ENCODE measurements around the gene PTPA.
A peak's percentile ranks its signal among the peaks of the same experiment; 100 is the strongest.

PTPA gene

DNA sequence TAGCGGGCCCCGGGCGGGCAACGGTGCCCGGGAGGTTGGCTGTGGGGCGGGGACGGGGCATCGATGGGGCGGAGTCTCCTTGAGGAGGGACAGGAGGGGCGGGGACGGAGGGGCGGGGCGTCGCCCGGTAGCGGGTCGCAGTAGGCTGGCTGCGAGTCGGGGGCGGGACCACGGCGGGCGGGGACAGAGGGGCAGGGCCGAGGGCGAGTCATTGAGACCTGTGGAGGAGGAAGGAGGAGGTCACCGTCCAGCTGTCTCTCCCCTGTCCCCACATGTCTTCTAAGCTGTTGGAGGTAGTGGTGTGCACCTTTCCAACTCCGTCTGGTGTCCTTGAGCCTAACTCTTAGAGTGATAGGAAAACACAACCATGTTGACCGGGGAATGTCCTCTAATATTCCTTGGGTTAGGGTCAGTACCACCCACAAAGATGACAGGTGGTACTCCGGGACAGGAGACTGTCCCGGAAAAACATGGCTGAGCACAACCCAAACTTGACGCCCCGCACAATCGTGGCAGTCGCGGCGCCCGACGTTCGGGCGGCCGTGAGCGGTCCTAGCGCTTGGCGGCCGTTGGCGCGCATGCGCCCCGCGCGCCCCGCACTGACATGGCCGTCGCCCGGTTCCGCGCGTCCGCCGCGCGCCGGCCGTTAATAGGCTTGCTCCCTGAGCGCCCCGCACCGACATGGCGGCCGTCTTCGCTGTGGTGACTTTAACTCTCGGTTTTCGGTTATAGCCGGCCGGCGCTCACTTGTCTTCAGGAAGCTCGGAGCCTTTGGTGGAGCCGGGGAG lies at the start of gene PTPA, which contains the start of gene CRAT:
PTPA (plus strand) TSS at position 676 of the 788 bp plus-strand sequence. CDS start 186 bp downstream, outside the sequence.
CRAT (minus strand) TSS at position 54 of the 788 bp plus-strand sequence. CDS start 284 bp downstream, outside the sequence.
- peak within 1 kb of the TSS; percentile 92 for H3K4me3 ChIP-seq (ENCODE audit: low read depth, low read length)
- H3K36me3 ChIP-seq (replicated peaks): no peaks in the 10 kb centered on the region
- peak within 1 kb of the TSS; percentile 86 for H3K27ac ChIP-seq
- TF ChIP-seq, protein P1, sequence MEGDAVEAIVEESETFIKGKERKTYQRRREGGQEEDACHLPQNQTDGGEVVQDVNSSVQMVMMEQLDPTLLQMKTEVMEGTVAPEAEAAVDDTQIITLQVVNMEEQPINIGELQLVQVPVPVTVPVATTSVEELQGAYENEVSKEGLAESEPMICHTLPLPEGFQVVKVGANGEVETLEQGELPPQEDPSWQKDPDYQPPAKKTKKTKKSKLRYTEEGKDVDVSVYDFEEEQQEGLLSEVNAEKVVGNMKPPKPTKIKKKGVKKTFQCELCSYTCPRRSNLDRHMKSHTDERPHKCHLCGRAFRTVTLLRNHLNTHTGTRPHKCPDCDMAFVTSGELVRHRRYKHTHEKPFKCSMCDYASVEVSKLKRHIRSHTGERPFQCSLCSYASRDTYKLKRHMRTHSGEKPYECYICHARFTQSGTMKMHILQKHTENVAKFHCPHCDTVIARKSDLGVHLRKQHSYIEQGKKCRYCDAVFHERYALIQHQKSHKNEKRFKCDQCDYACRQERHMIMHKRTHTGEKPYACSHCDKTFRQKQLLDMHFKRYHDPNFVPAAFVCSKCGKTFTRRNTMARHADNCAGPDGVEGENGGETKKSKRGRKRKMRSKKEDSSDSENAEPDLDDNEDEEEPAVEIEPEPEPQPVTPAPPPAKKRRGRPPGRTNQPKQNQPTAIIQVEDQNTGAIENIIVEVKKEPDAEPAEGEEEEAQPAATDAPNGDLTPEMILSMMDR (IDR thresholded peaks at IDR 0.05; ENCODE audit: low read depth, low read length, missing control alignments): no peak
- DNase-seq: peak; percentile 87
- no peaks in the 10 kb centered on the region for H3K27me3 ChIP-seq (replicated peaks)
- in situ Hi-C loops (cut with HindIII; ENCODE audit: low pct_ligation_motif_present, low sequenced_read_pairs): no loop called here

GRCh38 chr9:129063061-129063460 lies 48.2 kb upstream of the PTPA start:
- in situ Hi-C loops (cut with HindIII; ENCODE audit: low pct_ligation_motif_present, low sequenced_read_pairs): no loop called here
- peaks cover 23% of the 10 kb centered on the region for H3K36me3 ChIP-seq (replicated peaks)
- TF ChIP-seq, protein P1 (IDR thresholded peaks at IDR 0.05; ENCODE audit: low read depth, low read length, missing control alignments): no peak
- H3K27me3 ChIP-seq (replicated peaks): no peaks in the 10 kb centered on the region
- H3K27ac ChIP-seq: no peak overlapping the region
- no peak for DNase-seq
- no peak overlapping the region for H3K4me3 ChIP-seq (ENCODE audit: low read depth, low read length)

GRCh38 chr9:129064499-129064908 lies 46.7 kb upstream of the PTPA start:
- in situ Hi-C loops (cut with HindIII; ENCODE audit: low pct_ligation_motif_present, low sequenced_read_pairs): no loop called here
- no peak for DNase-seq
- TF ChIP-seq, protein P1 (IDR thresholded peaks at IDR 0.05; ENCODE audit: low read depth, low read length, missing control alignments): no peak
- H3K27ac ChIP-seq: no peak overlapping the region
- peaks cover 28% of the 10 kb centered on the region for H3K36me3 ChIP-seq (replicated peaks)
- H3K27me3 ChIP-seq (replicated peaks): no peaks in the 10 kb centered on the region
- H3K4me3 ChIP-seq (ENCODE audit: low read depth, low read length): no peak overlapping the region

- TF ChIP-seq, protein P1 (IDR thresholded peaks at IDR 0.05; ENCODE audit: low read depth, low read length, missing control alignments): no peak
- Histone ChIP-seq H3K27me3 (replicated peaks) (no peaks in the 10 kb centered on the region), H3K36me3 (replicated peaks) (peaks cover 28% of the 10 kb centered on the region), H3K27ac (no peak overlapping the region), H3K4me3 (ENCODE audit: low read depth, low read length) (no peak overlapping the region)
- in situ Hi-C loops (cut with HindIII; ENCODE audit: low pct_ligation_motif_present, low sequenced_read_pairs): no loop called here
- no peak for DNase-seq
Measured at GRCh38 chr9:129068110-129068509, 43.1 kb upstream of the PTPA start.

- H3K27me3 ChIP-seq (replicated peaks): no peaks in the 10 kb centered on the region
- H3K36me3 ChIP-seq (replicated peaks): peaks cover 24% of the 10 kb centered on the region
- TF ChIP-seq, protein P1 (IDR thresholded peaks at IDR 0.05; ENCODE audit: low read depth, low read length, missing control alignments): no peak
- DNase-seq: no peak
- in situ Hi-C loops (cut with HindIII; ENCODE audit: low pct_ligation_motif_present, low sequenced_read_pairs): no loop called here
- H3K27ac ChIP-seq: no peak overlapping the region
- H3K4me3 ChIP-seq (ENCODE audit: low read depth, low read length): no peak overlapping the region
Measured at GRCh38 chr9:129068990-129069861, 42.0 kb upstream of the PTPA start.

All from brain microvascular endothelial cell (primary cell).